ENCODE measurements around the gene MMAB. TPM values are rescaled to one million over a fixed set of nuclear protein-coding genes. Genes with fewer than 3 reads are reported as not detected.

MMAB gene
- total RNA-seq, 1 experiment from 2014 or later, result 34.9 TPM

DNA sequence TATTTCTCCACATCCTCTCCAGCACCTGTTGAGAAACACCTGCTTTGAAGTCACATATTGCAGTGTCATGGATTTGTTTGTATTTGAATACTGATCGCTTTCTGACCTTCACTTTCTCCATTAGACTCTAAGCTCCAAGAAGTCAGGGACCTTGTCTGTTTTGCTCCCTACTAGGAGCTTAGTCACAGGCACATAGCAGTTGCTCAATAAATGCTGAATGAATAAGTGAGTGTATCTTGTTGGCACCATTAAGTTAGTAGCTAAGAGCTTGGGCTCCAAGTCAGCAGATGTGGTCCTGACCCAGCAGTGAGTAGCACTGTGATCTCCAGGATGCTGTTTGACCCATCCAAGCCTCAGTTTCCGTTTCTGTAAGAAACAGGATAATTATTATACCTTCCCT is 10.4 kb upstream of the MMAB start:
- no peak overlapping the region for H3K27ac ChIP-seq (ENCODE audit: low read depth, low read length)
- no peaks in the 10 kb centered on the region for H4K20me1 ChIP-seq (ENCODE audit: insufficient read depth)
- peaks cover 11 to 23% of the 10 kb centered on the region in 2 experiments for H3K4me1 ChIP-seq (ENCODE audit: control insufficient read depth in 1 of 2, insufficient read depth in 2 of 2, low read length in 2 of 2)
- no peaks in the 10 kb centered on the region for H3K9me3 ChIP-seq (ENCODE audit: control insufficient read depth in 1 of 2, insufficient read depth in 1 of 2, low read depth in 1 of 2, low read length in 2 of 2)
- H3K4me3 ChIP-seq (replicated peaks in 1 of 2; ENCODE audit: low read depth in 1 of 2, low read length in 2 of 2), result no peak overlapping the region
- BruUV-seq (replicated peaks), result no TSS peak
- H3K36me3 ChIP-seq (ENCODE audit: control insufficient read depth in 1 of 2, insufficient read depth in 2 of 2, low read length in 2 of 2), result peaks cover 3 to 5% of the 10 kb centered on the region in 2 experiments; a peak in 2 of 4 replicates
- no peaks in the 10 kb centered on the region for H3K27me3 ChIP-seq (ENCODE audit: insufficient read depth, low read length)
- intact Hi-C loops (cut with micrococcal nuclease), result no loop called here
- H3K4me2 ChIP-seq (ENCODE audit: low read length), result no peak overlapping the region
- ChIA-PET POLR2A (no interaction called here), CTCF (no interaction called here), RAD21 (ENCODE audit: low non-redundant PET in 1 of 2, low total read pairs in 2 of 2, uncharacterized antibody in 2 of 2, unreplicated experiment in 2 of 2) (no interaction called here)
- H2AFZ ChIP-seq (ENCODE audit: low read depth, low read length, poor library complexity, severe bottlenecking), result no peak overlapping the region
- no peaks in the 10 kb centered on the region for H3K79me2 ChIP-seq (ENCODE audit: insufficient read depth, low read length)
- no peaks in the 10 kb centered on the region for H3K9me2 ChIP-seq (ENCODE audit: insufficient read depth)
- H3K9ac ChIP-seq (ENCODE audit: low read length), result no peak overlapping the region
- TF ChIP-seq, protein P1, sequence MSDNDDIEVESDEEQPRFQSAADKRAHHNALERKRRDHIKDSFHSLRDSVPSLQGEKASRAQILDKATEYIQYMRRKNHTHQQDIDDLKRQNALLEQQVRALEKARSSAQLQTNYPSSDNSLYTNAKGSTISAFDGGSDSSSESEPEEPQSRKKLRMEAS (IDR thresholded peaks at IDR 0.05), result no peak
- TF ChIP-seq POLR2A (IDR thresholded peaks at IDR 0.05; ENCODE audit: borderline replicate concordance, extremely low read depth, insufficient read depth, insufficient read length) (no peak), FOSL1 (IDR thresholded peaks at IDR 0.05; ENCODE audit: low read depth) (no peak)
- ATAC-seq (no peak), DNase-seq (ENCODE audit: low read depth, low spot score) (no peak)

DNA sequence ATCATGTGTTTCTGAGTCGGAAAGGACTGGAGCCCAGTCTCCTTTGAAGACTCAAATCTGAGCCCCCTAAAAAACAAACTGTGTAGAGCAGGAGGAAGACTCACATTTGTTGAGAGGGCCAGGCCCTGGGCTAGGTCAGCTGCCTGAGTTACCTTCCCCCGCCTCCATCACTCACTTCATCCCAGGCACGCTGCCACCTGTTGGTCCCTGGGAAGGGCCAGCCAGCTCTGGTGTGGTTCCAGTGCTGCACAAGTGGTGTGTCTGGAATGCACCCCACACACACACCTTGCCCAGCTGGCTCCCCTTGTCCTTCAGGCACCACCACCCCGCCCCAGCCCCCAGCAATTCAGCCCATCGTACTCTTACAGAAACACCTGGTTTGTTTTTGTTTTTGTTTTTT is 9.3 kb upstream of the MMAB start:
- H2AFZ ChIP-seq (ENCODE audit: low read depth, low read length, poor library complexity, severe bottlenecking), result no peak overlapping the region
- no peak overlapping the region for H3K9ac ChIP-seq (ENCODE audit: low read length)
- H3K9me3 ChIP-seq (ENCODE audit: control insufficient read depth in 1 of 2, insufficient read depth in 1 of 2, low read depth in 1 of 2, low read length in 2 of 2), result no peaks in the 10 kb centered on the region
- H3K4me2 ChIP-seq (ENCODE audit: low read length), result peak overlapping the region; percentile 37; the same call in 1 of the 2 replicates
- peaks cover 6 to 9% of the 10 kb centered on the region in 2 experiments; a peak in 1 of 4 replicates for H3K36me3 ChIP-seq (ENCODE audit: control insufficient read depth in 1 of 2, insufficient read depth in 2 of 2, low read length in 2 of 2)
- H3K4me1 ChIP-seq (ENCODE audit: control insufficient read depth in 1 of 2, insufficient read depth in 2 of 2, low read length in 2 of 2), result peaks cover 11 to 23% of the 10 kb centered on the region in 2 experiments
- no peaks in the 10 kb centered on the region for H4K20me1 ChIP-seq (ENCODE audit: insufficient read depth)
- intact Hi-C loops (cut with micrococcal nuclease), result no loop called here
- ChIA-PET CTCF (interaction anchor here (1.4 kb wide), 1 partner anchor 10 kb away, joined by 3 read pairs; no protein-coding TSS in a partner anchor), POLR2A (no interaction called here), RAD21 (ENCODE audit: low non-redundant PET in 1 of 2, low total read pairs in 2 of 2, uncharacterized antibody in 2 of 2, unreplicated experiment in 2 of 2) (interaction anchor here in 1 of 2 experiments (0.6 kb wide), 1 partner anchor 12 kb away, joined by 3 read pairs; no protein-coding TSS in a partner anchor)
- H3K9me2 ChIP-seq (ENCODE audit: insufficient read depth), result no peaks in the 10 kb centered on the region
- no peaks in the 10 kb centered on the region for H3K27me3 ChIP-seq (ENCODE audit: insufficient read depth, low read length)
- ATAC-seq, result peak; percentile 84
- no peak overlapping the region for H3K4me3 ChIP-seq (replicated peaks in 1 of 2; ENCODE audit: low read depth in 1 of 2, low read length in 2 of 2)
- TF ChIP-seq, protein P2, sequence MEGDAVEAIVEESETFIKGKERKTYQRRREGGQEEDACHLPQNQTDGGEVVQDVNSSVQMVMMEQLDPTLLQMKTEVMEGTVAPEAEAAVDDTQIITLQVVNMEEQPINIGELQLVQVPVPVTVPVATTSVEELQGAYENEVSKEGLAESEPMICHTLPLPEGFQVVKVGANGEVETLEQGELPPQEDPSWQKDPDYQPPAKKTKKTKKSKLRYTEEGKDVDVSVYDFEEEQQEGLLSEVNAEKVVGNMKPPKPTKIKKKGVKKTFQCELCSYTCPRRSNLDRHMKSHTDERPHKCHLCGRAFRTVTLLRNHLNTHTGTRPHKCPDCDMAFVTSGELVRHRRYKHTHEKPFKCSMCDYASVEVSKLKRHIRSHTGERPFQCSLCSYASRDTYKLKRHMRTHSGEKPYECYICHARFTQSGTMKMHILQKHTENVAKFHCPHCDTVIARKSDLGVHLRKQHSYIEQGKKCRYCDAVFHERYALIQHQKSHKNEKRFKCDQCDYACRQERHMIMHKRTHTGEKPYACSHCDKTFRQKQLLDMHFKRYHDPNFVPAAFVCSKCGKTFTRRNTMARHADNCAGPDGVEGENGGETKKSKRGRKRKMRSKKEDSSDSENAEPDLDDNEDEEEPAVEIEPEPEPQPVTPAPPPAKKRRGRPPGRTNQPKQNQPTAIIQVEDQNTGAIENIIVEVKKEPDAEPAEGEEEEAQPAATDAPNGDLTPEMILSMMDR (IDR thresholded peaks at IDR 0.05 in 2 of 3, conservative IDR thresholded peaks at IDR 0.05 in 1 of 3; ENCODE audit: borderline replicate concordance in 1 of 3, insufficient read depth in 1 of 3, low read depth in 2 of 3, low read length in 2 of 3), result peak in 2 of 3 experiments; percentile 18 to 27; a peak in 2 of 6 replicates
- no peak for TF ChIP-seq ZNF274 (IDR thresholded peaks at IDR 0.05; ENCODE audit: low read depth, low read length)
- H3K79me2 ChIP-seq (ENCODE audit: insufficient read depth, low read length), result no peaks in the 10 kb centered on the region
- no TSS peak for BruUV-seq (replicated peaks)
- no peak for DNase-seq (ENCODE audit: low read depth, low spot score)
- no peak overlapping the region for H3K27ac ChIP-seq (ENCODE audit: low read depth, low read length)
